ENCODE measurements around the gene STARD6. TPM values are rescaled to one million over a fixed set of nuclear protein-coding genes. Genes with fewer than 3 reads are reported as not detected.

STARD6 gene
- total and polyA plus RNA-seq, 4 donors = not detected

GRCh38 chr18:54284981-54285785 is 72.5 kb downstream of the STARD6 start:
- peaks cover 4 to 40% (median 20%) of the 10 kb centered on the region in 4 donors for H3K36me3 ChIP-seq (ENCODE audit: control insufficient read depth in 4 of 4, insufficient read depth in 3 of 4, low read depth in 1 of 4, low read length in 3 of 4)
- no peak overlapping the region for H3K27ac ChIP-seq (ENCODE audit: low read depth in 1 of 2, low read length in 2 of 2)
- H3K9me3 ChIP-seq (ENCODE audit: control insufficient read depth in 4 of 4, low read length in 3 of 4) = no peaks in the 10 kb centered on the region
- no peak overlapping the region for H3K9ac ChIP-seq (ENCODE audit: low read depth in 1 of 2, low read length in 2 of 2)
- WGBS = 80% methylated on average over 8 of the region's 8 CpGs
- H3K4me1 ChIP-seq (ENCODE audit: control insufficient read depth in 4 of 4, insufficient read depth in 4 of 4, low read length in 3 of 4) = no peaks in the 10 kb centered on the region
- DNase-seq (ENCODE audit: low spot score) = no peak
- no peak for TF ChIP-seq TAF1 (conservative IDR thresholded peaks at IDR 0.05)
- TF ChIP-seq MAX (IDR thresholded peaks at IDR 0.05) = no peak
- no peak for TF ChIP-seq HNF4A (conservative IDR thresholded peaks at IDR 0.05)
- no peak for TF ChIP-seq JUND (IDR thresholded peaks at IDR 0.05)
- TF ChIP-seq HNF4G (IDR thresholded peaks at IDR 0.05) = no peak
- no peak for TF ChIP-seq RAD21 (IDR thresholded peaks at IDR 0.05)
- no peak for TF ChIP-seq NR2F2 (IDR thresholded peaks at IDR 0.05)
- no peak for TF ChIP-seq FOXA1 (IDR thresholded peaks at IDR 0.05)
- no peak for TF ChIP-seq FOXA2 (IDR thresholded peaks at IDR 0.05)
- no peak for TF ChIP-seq YY1 (IDR thresholded peaks at IDR 0.05)
- H3K4me3 ChIP-seq (ENCODE audit: low read depth in 1 of 3, low read length in 3 of 3) = no peak overlapping the region
- no peaks in the 10 kb centered on the region for H3K27me3 ChIP-seq (ENCODE audit: control insufficient read depth in 4 of 4, insufficient read depth in 4 of 4, low read length in 3 of 4)

GRCh38 chr18:54284535-54284934 is 73.1 kb downstream of the STARD6 start:
- peaks cover 4 to 42% (median 23%) of the 10 kb centered on the region in 4 donors for H3K36me3 ChIP-seq (ENCODE audit: control insufficient read depth in 4 of 4, insufficient read depth in 3 of 4, low read depth in 1 of 4, low read length in 3 of 4)
- no peak overlapping the region for H3K4me3 ChIP-seq (ENCODE audit: low read depth in 1 of 3, low read length in 3 of 3)
- H3K9ac ChIP-seq (ENCODE audit: low read depth in 1 of 2, low read length in 2 of 2) = no peak overlapping the region
- WGBS = 92% methylated on average over 3 of the region's 3 CpGs
- no peak for TF ChIP-seq EGR1 (IDR thresholded peaks at IDR 0.05; ENCODE audit: low read depth in 2 of 2)
- no peak for TF ChIP-seq JUND (IDR thresholded peaks at IDR 0.05)
- no peak for TF ChIP-seq ZBTB33 (IDR thresholded peaks at IDR 0.05)
- no peak for TF ChIP-seq GABPA (IDR thresholded peaks at IDR 0.05 in 1 of 2, conservative IDR thresholded peaks at IDR 0.05 in 1 of 2)
- no peak for TF ChIP-seq FOXA1 (IDR thresholded peaks at IDR 0.05)
- no peak for TF ChIP-seq MAX (IDR thresholded peaks at IDR 0.05)
- no peak for TF ChIP-seq CTCF (IDR thresholded peaks at IDR 0.05; ENCODE audit: low read depth, low read length, missing input control)
- no peak for TF ChIP-seq ATF3 (IDR thresholded peaks at IDR 0.05)
- no peak for TF ChIP-seq SP1 (IDR thresholded peaks at IDR 0.05)
- TF ChIP-seq RAD21 (IDR thresholded peaks at IDR 0.05) = no peak
- TF ChIP-seq HNF4A (conservative IDR thresholded peaks at IDR 0.05) = no peak
- no peak for TF ChIP-seq REST (IDR thresholded peaks at IDR 0.05)
- TF ChIP-seq NR2F2 (IDR thresholded peaks at IDR 0.05) = no peak
- no peak for TF ChIP-seq YY1 (IDR thresholded peaks at IDR 0.05)
- no peak for TF ChIP-seq HNF4G (IDR thresholded peaks at IDR 0.05)
- TF ChIP-seq TAF1 (conservative IDR thresholded peaks at IDR 0.05) = no peak
- TF ChIP-seq FOXA2 (IDR thresholded peaks at IDR 0.05) = no peak
- TF ChIP-seq RXRA (IDR thresholded peaks at IDR 0.05) = no peak
- peaks cover 0 to 2% (median 0%) of the 10 kb centered on the region in 4 donors for H3K4me1 ChIP-seq (ENCODE audit: control insufficient read depth in 4 of 4, insufficient read depth in 4 of 4, low read length in 3 of 4)
- H3K9me3 ChIP-seq (ENCODE audit: control insufficient read depth in 4 of 4, low read length in 3 of 4) = no peaks in the 10 kb centered on the region
- no peaks in the 10 kb centered on the region for H3K27me3 ChIP-seq (ENCODE audit: control insufficient read depth in 4 of 4, insufficient read depth in 4 of 4, low read length in 3 of 4)
- DNase-seq (ENCODE audit: low spot score) = no peak
- H3K27ac ChIP-seq (ENCODE audit: low read depth in 1 of 2, low read length in 2 of 2) = no peak overlapping the region
